ENCODE results near the gene ZFX. TPM values are rescaled to one million over a fixed set of nuclear protein-coding genes. Genes with fewer than 3 reads are reported as not detected.
"Not testable (repeated sequence)": the region's sequence is repeated elsewhere in the genome, so short reads cannot be mapped to it uniquely, and the experiment has no call there.

The ZFX gene
- 129 TPM for total RNA-seq

DNA sequence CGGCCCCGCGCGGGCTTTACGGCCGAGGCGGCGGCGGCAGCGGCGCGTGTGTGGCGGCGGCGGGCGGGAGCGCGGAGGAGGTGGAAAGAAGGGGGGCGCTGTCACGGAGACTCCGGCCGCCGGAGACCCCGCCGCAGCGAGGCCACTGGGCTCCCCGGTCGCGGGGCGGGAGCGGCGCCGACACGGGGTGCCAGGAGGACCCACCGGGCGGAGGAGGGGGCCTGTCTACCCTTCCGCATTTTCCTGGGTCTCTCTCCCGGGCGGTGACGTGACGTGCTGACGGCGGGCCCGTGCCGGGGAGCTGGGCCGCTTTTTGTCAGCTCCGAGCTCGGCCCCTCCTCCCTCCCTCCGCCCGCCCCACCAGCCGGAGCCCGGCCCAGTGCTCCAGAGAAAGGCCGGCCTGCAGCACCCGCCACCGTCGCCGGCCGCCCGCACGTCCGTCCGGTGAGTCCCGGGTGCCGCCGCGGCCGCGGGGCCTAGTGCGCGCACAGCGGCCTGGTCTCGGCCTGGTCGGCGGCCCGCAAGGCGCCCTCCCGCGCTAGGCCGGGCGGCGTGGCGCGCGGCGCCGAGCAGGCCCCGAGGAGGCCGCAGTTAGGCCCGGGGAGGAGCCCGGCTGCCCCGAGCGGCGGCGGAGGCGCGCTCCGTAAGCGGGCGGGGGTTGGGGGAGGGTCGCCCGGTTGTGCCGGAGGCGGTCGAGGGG, at the start of gene ZFX:
Gene ZFX, plus strand, starts transcription at position 379 of the 700 bp plus-strand sequence. CDS start 23,014 bp downstream, outside the sequence.
- H3K4me3 ChIP-seq (ENCODE audit: low read length): peak within 1 kb of the TSS; percentile 76
- no peaks in the 10 kb centered on the region for H3K27me3 ChIP-seq (ENCODE audit: insufficient read depth, low read length)
- peaks cover 41% of the 10 kb centered on the region for H3K4me1 ChIP-seq (ENCODE audit: insufficient read depth, low read length)
- no peaks in the 10 kb centered on the region for H3K9me3 ChIP-seq (ENCODE audit: low read depth, low read length)

DNA sequence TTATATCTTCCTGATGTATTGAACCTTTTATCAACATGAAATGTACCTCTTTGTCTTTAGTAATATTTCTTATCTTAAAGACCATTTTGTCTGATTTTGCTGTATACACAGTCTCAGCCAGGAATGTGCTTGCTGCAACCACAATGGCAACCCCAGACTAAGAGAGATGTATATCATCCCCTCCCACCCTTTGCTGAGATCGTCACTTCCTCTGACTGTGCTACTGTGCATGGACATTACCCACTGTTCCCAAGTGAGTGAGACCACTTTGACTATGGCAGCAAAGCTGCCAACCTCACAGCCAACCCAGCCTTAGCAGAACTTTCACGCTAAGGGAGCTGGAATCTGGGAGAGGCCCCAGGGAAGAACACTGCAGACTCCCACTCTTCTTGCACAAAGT, 48.8 kb upstream of the ZFX start:
- no peaks in the 10 kb centered on the region for H3K27me3 ChIP-seq (ENCODE audit: insufficient read depth, low read length)
- no peak overlapping the region for H3K4me3 ChIP-seq (ENCODE audit: low read length)
- H3K4me1 ChIP-seq (ENCODE audit: insufficient read depth, low read length): no peaks in the 10 kb centered on the region
- H3K9me3 ChIP-seq (ENCODE audit: low read depth, low read length): no peaks in the 10 kb centered on the region

DNA sequence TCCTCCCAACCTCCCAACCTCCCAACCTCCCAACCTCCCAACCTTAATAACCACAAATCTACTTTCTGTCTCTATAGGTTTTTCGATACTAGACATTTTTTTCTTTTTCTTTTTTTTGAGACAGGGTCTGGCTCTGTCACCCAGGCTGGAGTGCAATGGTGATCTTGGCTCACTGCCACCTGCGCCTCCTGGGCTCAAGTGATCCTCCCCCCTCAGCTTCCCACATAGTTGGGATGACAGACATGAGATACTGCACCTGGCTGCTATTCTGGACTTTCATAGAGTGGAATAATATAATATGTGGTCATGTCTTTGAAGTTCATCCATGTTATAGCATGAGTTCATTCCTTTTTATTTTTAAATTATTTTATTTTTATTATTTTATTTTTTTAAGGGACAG, 39.5 kb upstream of the ZFX start:
- Histone ChIP-seq H3K27me3 (ENCODE audit: insufficient read depth, low read length) (no peaks in the 10 kb centered on the region), H3K4me3 (ENCODE audit: low read length) (no peak overlapping the region), H3K4me1 (ENCODE audit: insufficient read depth, low read length) (no peaks in the 10 kb centered on the region), H3K9me3 (ENCODE audit: low read depth, low read length) (no peaks in the 10 kb centered on the region)

DNA sequence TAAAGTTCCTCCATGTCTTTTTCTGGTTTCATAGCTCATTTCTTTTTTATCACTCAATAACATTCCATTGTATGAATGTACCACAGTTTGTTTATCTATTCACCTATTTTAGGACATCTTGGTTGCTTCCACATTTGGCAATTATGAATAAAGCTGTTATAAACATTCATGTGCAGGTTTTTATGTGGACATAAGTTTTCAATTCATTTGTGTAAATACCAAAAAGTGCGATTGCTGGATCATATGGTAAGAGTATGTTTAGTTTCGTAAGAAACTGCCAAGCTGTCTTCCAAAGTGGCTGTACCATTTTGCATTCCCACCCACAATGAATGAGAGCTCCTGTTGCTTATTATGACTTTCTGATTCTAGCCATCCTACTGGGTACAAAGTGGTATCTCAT, 36.3 kb upstream of the ZFX start:
- Histone ChIP-seq H3K9me3 (ENCODE audit: low read depth, low read length) (no peaks in the 10 kb centered on the region), H3K4me3 (ENCODE audit: low read length) (no peak overlapping the region), H3K4me1 (ENCODE audit: insufficient read depth, low read length) (no peaks in the 10 kb centered on the region), H3K27me3 (ENCODE audit: insufficient read depth, low read length) (no peaks in the 10 kb centered on the region)

DNA sequence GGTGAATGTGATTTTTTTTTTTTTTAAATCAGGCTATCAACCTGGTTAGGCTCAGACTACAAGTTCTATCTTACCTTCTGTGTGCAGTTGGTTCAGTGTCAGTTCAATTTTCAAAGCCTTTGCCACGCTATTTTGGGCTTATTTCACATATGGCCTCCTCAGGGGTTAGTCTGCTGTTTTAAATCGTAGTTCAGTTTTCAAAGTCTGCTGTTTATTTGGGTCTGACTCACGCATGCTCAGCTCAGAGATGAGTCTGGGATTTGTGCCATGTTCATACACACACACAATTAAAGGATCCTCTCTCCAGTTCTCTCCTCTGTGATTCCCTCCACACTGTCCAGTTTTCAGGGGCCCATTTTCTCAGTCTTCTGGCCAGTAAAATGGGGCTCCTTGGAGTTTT, 32.3 kb upstream of the ZFX start:
- Histone ChIP-seq H3K27me3 (ENCODE audit: insufficient read depth, low read length) (no peaks in the 10 kb centered on the region), H3K4me1 (ENCODE audit: insufficient read depth, low read length) (no peaks in the 10 kb centered on the region), H3K4me3 (ENCODE audit: low read length) (no peak overlapping the region), H3K9me3 (ENCODE audit: low read depth, low read length) (no peaks in the 10 kb centered on the region)

DNA sequence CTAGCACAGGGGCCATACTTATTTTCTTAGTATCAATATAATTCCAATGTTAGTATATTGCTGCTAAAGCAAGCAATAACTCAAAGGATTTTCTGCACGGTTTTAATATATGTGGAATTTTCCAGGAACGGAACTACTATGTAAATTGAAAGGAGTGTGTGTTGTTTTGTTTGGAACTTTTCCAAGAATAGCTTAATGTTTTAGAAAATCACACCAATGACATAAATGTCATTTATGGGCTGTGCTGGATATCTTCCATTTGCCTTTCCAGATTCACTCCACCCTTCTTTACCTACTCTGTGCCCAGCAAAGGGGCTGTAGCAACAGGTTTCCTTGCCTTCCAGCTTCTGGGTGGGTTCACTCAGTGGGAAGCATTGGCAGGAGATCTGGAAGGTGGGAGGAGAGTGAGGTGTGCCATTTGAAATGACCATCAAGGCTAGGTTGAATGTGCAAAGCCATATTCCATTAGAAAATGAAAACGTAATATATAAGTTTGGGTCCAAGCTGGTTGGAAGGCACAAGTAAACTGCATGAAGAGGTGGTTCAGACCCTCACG, 25.2 kb upstream of the ZFX start:
- Histone ChIP-seq H3K4me1 (ENCODE audit: insufficient read depth, low read length) (no peaks in the 10 kb centered on the region), H3K9me3 (ENCODE audit: low read depth, low read length) (no peaks in the 10 kb centered on the region), H3K4me3 (ENCODE audit: low read length) (no peak overlapping the region)

DNA sequence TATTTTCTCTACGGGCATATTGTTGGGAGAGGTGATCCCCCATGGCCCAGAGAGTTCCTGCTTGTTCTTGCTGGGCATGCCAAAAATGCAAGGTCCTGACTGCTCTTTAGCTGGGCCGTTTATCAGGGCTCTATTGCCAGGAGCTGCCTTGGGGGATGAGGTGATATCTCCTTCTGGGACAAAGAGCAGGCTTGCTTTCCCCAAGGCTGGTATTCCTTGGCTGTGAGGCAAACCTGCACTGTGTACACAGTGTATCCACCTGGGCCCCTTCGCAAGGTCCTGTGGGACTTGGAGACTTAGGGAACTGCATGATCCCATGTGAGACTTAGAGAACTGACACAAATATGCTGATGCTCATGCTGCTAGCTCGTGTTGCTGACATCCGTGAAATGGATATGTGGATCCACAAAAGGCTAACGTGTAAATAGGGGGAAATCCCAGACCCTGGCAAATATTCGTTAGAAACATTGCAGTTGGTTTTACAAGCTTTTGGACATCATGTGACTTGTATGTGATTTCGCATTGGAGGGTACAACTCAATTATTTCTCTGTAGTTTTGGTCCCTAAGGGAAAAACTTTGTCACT, 24.4 kb upstream of the ZFX start:
- Histone ChIP-seq H3K27me3 (ENCODE audit: insufficient read depth, low read length) (no peaks in the 10 kb centered on the region), H3K4me3 (ENCODE audit: low read length) (no peak overlapping the region), H3K9me3 (ENCODE audit: low read depth, low read length) (no peaks in the 10 kb centered on the region), H3K4me1 (ENCODE audit: insufficient read depth, low read length) (no peaks in the 10 kb centered on the region)

More for the DNA sequence above, 25.2 kb upstream of the ZFX start:
- H3K27me3 ChIP-seq (ENCODE audit: insufficient read depth, low read length): no peaks in the 10 kb centered on the region

DNA sequence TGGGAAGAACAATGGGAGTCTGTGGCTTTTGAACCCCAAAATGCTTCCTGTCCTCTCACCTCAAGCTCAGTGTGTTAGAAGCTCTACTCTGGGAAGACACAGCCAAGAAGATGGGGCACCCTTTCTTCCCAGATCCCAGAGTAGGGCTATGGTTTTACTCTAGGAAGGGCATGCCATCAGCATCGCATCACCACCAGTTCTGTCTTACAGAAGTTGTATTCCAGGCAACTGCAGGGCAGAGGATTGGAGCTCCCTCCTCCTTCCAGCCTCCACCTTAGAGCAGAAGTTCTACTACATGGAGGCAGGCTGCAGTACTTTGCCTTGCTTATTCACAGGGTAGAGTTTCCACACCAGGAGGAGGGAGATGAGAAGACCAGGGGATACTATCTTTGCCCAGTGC, 18.1 kb upstream of the ZFX start:
- H3K9me3 ChIP-seq (ENCODE audit: low read depth, low read length): no peaks in the 10 kb centered on the region
- H3K27me3 ChIP-seq (ENCODE audit: insufficient read depth, low read length): no peaks in the 10 kb centered on the region
- H3K4me3 ChIP-seq (ENCODE audit: low read length): no peak overlapping the region
- no peaks in the 10 kb centered on the region for H3K4me1 ChIP-seq (ENCODE audit: insufficient read depth, low read length)

DNA sequence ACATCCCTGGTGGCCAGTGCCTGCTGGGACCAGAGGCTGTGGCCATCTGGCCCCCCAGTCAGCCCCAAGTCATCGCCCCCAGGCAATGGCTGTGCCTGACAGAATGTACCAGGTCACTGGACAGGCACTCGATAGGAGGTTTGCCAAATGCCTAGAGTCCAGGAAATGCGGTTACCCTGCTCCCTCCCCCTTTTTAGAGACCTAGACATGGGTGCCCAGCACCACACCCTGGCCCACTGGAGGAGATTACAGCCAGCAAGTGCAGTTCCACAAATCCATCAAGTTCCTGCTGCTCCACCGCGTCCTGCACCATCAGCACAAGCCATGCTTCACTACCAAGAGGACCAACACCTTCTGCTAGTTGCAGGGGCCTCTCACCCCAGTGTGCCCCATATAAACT, 16.2 kb upstream of the ZFX start:
- Histone ChIP-seq H3K4me1 (ENCODE audit: insufficient read depth, low read length) (no peaks in the 10 kb centered on the region), H3K4me3 (ENCODE audit: low read length) (no peak overlapping the region), H3K9me3 (ENCODE audit: low read depth, low read length) (no peaks in the 10 kb centered on the region), H3K27me3 (ENCODE audit: insufficient read depth, low read length) (no peaks in the 10 kb centered on the region)

DNA sequence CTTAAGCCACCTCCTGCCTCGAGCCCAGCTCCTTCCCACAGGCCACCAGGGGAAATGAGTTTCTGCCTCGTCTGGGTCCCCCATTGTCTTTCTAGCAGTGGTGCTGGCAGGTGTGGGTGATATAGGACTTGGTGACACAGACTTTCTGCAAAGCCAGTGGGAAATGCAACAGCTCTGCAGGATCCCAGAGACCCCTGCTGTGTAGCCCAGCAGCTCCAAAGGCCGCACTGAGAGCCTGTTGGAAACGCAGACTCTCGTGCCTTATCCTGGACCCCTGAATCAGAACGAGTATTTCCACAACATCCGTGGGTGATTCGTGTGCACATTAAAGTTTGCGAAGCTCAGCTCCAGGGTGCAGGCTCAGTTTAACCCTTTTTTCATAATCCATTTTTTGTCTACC, 13.8 kb upstream of the ZFX start:
- not testable (repeated sequence) for H3K4me3 ChIP-seq (ENCODE audit: low read length); H3K27me3 ChIP-seq (ENCODE audit: insufficient read depth, low read length); H3K9me3 ChIP-seq (ENCODE audit: low read depth, low read length); H3K4me1 ChIP-seq (ENCODE audit: insufficient read depth, low read length)

DNA sequence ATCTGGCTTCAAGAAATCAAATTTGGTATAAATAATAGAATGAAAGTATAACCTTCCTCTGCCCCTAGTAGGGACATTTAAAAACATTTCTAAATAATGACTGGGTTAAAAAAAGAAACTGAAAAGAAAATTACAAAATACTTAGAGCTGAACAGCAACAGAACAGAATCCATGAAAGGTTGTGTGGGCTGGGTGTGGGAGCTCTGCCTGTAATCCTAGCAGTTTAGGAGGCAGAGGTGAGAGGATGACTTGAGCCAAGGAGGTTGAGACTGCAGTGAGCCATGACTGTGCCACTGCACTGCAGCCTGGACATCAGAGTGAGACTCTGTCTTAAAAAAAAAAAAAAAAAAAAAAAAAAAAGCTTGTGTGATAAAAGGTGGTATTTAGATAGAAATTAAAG, 12.3 kb upstream of the ZFX start:
- H3K27me3 ChIP-seq (ENCODE audit: insufficient read depth, low read length): no peaks in the 10 kb centered on the region
- no peak overlapping the region for H3K4me3 ChIP-seq (ENCODE audit: low read length)
- no peaks in the 10 kb centered on the region for H3K4me1 ChIP-seq (ENCODE audit: insufficient read depth, low read length)
- H3K9me3 ChIP-seq (ENCODE audit: low read depth, low read length): no peaks in the 10 kb centered on the region

DNA sequence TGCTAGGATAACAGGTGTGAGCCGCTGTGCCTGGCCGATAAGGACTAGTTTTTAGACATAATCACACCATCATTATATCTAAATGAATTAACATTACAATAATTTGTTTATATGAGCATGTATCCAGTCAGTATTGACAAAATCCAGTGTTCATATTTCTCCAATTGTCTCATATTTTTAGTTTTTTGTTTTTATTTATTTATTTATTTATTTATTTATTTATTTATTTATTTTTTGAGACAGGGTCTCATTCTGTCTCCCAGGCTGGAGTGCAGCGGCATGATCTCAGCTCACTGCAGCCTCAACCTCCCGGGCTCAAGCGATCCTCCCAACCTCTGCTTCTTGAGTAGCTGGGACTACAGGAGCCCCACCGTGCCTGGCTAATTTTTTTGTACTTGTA, 5.5 kb upstream of the ZFX start:
- not testable (repeated sequence) for H3K27me3 ChIP-seq (ENCODE audit: insufficient read depth, low read length); H3K4me3 ChIP-seq (ENCODE audit: low read length); H3K9me3 ChIP-seq (ENCODE audit: low read depth, low read length)
- peaks cover 15% of the 10 kb centered on the region for H3K4me1 ChIP-seq (ENCODE audit: insufficient read depth, low read length)

DNA sequence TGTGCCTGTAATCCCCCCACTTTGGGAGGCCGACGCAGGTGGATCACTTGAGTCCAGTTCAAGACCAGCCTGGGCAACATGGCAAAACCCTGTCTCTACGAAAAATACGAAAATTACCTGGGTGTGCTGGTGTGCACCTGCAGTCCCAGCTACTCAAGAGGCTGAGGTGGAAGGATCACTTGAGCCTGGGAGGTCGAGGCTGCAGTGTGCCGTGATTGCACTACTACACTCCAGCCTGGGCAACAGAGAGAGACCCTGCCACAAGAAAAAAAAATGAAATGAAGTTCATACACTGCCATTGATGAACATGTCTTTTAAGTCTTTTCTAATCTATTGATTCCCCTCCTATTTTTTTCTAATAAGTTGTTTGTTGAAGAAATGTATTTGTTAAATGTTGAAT, 5.0 kb upstream of the ZFX start:
- H3K4me1 ChIP-seq (ENCODE audit: insufficient read depth, low read length): peaks cover 15% of the 10 kb centered on the region
- H3K9me3 ChIP-seq (ENCODE audit: low read depth, low read length): no peaks in the 10 kb centered on the region
- H3K27me3 ChIP-seq (ENCODE audit: insufficient read depth, low read length): no peaks in the 10 kb centered on the region
- no peak overlapping the region for H3K4me3 ChIP-seq (ENCODE audit: low read length)

DNA sequence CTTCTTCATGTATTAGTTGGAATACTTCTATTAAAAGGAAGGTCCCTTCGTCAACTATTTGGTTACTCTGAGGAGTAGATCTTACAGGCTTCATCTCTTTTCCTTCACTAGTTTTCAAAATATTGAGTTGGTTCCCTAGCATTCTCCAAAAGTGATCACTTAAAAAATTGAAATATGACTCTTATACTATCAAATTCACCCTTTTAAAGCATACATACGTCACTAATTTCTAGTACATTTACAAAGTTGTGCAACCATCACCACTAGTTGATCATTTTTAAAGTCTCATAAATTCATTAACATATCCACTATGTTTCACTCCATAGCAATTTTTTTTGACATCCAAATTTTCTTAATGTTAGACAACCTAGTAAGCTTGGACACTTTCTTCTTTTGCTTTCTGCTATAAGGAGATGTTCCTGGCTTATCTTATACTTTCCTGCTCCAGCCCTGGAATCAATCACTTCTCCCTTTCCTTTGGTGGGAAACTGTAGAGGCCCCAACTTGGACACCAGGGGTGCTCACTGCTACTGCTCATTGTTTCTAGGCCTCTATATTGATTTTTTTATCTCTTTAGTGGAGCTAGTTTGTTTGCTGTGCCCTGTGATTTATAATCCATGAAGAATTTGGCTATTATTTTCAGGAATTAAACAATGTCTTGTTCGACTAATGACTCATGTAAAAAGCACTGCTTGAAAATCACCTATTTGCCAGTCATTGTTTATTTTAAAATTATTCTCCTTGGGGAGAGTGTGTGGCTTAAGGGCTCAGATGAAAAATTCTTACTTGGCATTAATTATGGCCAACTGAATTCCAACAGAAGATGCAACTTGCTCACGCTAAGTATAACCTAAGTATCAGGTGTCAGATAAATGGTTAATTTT, 4.0 kb upstream of the ZFX start:
- H3K4me3 ChIP-seq (ENCODE audit: low read length): no peak overlapping the region
- H3K9me3 ChIP-seq (ENCODE audit: low read depth, low read length): no peaks in the 10 kb centered on the region
- no peaks in the 10 kb centered on the region for H3K27me3 ChIP-seq (ENCODE audit: insufficient read depth, low read length)
- H3K4me1 ChIP-seq (ENCODE audit: insufficient read depth, low read length): peaks cover 15% of the 10 kb centered on the region

DNA sequence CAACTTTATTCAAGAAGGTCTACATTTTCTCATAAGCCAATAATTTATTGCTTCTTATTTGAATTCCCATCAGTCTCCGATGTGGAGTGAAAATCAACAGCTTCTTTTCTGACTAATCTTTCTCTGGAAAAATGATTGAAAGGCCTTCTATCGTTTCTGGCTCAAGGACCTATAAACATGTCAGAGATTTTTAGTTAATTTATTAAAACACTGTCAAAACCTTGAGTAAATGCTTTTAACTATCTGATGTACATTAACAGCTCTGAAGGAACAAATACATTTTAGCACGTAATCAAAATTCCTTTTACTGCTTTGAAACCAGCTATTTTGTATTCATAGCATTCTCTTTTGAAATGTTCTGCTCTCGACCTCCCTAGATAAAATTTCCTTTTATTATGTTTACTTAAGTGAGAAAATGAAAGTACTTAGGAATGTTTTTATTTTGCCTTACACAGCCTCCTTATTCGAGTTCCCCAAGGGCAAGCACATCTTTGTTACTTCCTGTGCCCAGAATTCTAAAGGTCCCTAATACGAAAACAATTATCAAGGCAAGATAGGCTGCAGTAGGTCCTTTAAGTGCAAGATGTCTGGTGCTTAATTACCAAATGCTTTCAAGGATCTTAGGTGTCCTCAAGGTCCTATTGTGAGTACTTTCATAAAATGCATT, 3.1 kb upstream of the ZFX start:
- no peaks in the 10 kb centered on the region for H3K27me3 ChIP-seq (ENCODE audit: insufficient read depth, low read length)
- H3K4me1 ChIP-seq (ENCODE audit: insufficient read depth, low read length): peaks cover 21% of the 10 kb centered on the region
- H3K9me3 ChIP-seq (ENCODE audit: low read depth, low read length): no peaks in the 10 kb centered on the region
- no peak overlapping the region for H3K4me3 ChIP-seq (ENCODE audit: low read length)

All from mononuclear cell (primary cell).